Measurements from ENCODE around the gene SLC34A3.

GRCh38 chr9:137226338-137227053 is 4.2 kb upstream of the SLC34A3 start:
- TF ChIP-seq CTCF (conservative IDR thresholded peaks at IDR 0.05 in 1 of 2, IDR thresholded peaks at IDR 0.05 in 1 of 2; ENCODE audit: extremely low read depth in 1 of 2, insufficient read depth in 1 of 2, low read depth in 1 of 2, low read length in 2 of 2) (no peak), EZH2 (IDR thresholded peaks at IDR 0.05; ENCODE audit: borderline replicate concordance, low read length) (no peak)
